Ovary (tissue), 9 donors: ENCODE measurements around the gene NOL3. TPM values are rescaled to one million over a fixed set of nuclear protein-coding genes. Genes with fewer than 3 reads are reported as not detected.
A peak's percentile ranks its signal among the peaks of the same experiment; 100 is the strongest.

ENCODE experiments used
- DNase-seq, 5 donors: peaks; one replicate each; pipeline ENCODE4 v3.0.0-alpha.2; 2019 to 2020
- H3K27ac ChIP-seq, 2 donors: fragments of 200-600 bp; one replicate each; pipeline versions ENCODE4 v1.5.1 to v1.8.0; 2019 to 2022
- H3K27me3 ChIP-seq: fragments of 200-600 bp; one replicate; pipeline ENCODE4 v1.8.0; 2022
- H3K36me3 ChIP-seq: fragments of 200-600 bp; sonication (generic); one replicate; pipeline ENCODE4 v1.5.1; 2019
- H3K4me1 ChIP-seq: one replicate; pipeline ENCODE4 v1.8.1; 2013; ENCODE audit warnings: mild to moderate bottlenecking, moderate library complexity; ENCODE audit not compliant: insufficient read depth
- H3K4me3 ChIP-seq: fragments of 200-600 bp; sonication (generic); one replicate; pipeline ENCODE4 v1.5.1; 2017
- H3K9me3 ChIP-seq, 2 donors: fragments of 200-600 bp in 1 of 2; sonication (generic) in 1 of 2; one replicate each; pipeline versions ENCODE4 v1.5.1 to v1.8.1; 2013 to 2019; ENCODE audit warnings: mild to moderate bottlenecking in 1 of 2, moderate library complexity in 1 of 2
- CTCF ChIP-seq, 3 donors: fragments of 450-650 bp in 2 of 3; fragments of 200-600 bp in 1 of 3; IDR thresholded peaks; one replicate each; pipeline versions ENCODE4 v1.5.1 to v1.8.0; 2016 to 2022; ENCODE audit warnings: antibody characterized with exemption in 3 of 3, mild to moderate bottlenecking in 1 of 3
- EP300 ChIP-seq: sonication (generic); formaldehyde crosslinking; IDR thresholded peaks from one replicate; pipeline ENCODE4 v1.6.1; 2017; ENCODE audit warnings: antibody characterized with exemption
- POLR2A ChIP-seq: fragments of 450-650 bp; IDR thresholded peaks from one replicate; pipeline ENCODE4 v1.6.1; 2017; ENCODE audit warnings: antibody characterized with exemption, mild to moderate bottlenecking, moderate library complexity
- WGBS, 3 donors: extraction: QIAGEN DNeasy Blood & Tissue Kit in 1 of 3; methylation state at CpG; one replicate each; pipeline versions ENCODE4 v1.1.5 to v1.1.7; 2013 to 2017; 5-methylcytosine and 5-hydroxymethylcytosine counted together
- intact Hi-C, 4 donors: fragments of 100-400 bp; cut with DNase I; formaldehyde crosslinking; loops; one replicate each; pipeline versions ENCODE4 v1.11.0 to v1.15.1; 2022 to 2023
- polyA plus RNA-seq, 2 donors: library from polyadenylated mRNA; stranded (reverse); fragments of 200-250 nt in 1 of 2; fragments of 350-450 nt in 1 of 2; fragmentation: Illumina TruSeq in 1 of 2; extraction: RNeasy Lipid Tissue Mini Kit (QIAGEN cat#74804) in 1 of 2; gene quantifications; one replicate each; pipeline ENCODE4 v1.2.3, GENCODE V29; 2013 to 2014
- total RNA-seq, 7 donors: library from RNA; depleted of rRNA in 2 of 7; stranded (reverse); fragments of >200 nt in 2 of 7; fragmentation: NEBNext Ultra II Directional in 3 of 7; extraction: Animal tissue kit (Norgen Biotek cat#: 25700) in 3 of 7; gene quantifications; one replicate each; pipeline versions ENCODE4 v1.1.0 to v1.2.4, GENCODE V29; 2016 to 2023
- donor health status: DM: no; HTN: no; CAD: no; lungs with moderate emphysema.
- donor health status: DM: no; HTN: no; CAD: no.
- donor health status: Bipolar disorder and iron deficiency.
- donor health status: DM: yes; HTN: yes; CAD: no.
- donor health status: DM: no; HTN: no; CAD: no.
- donor health status: DM: yes; HTN: yes; CAD: no.

Gene NOL3
- total and polyA plus RNA-seq, 9 donors, result 14.1 to 31.7 (median 21.4) TPM

DNA sequence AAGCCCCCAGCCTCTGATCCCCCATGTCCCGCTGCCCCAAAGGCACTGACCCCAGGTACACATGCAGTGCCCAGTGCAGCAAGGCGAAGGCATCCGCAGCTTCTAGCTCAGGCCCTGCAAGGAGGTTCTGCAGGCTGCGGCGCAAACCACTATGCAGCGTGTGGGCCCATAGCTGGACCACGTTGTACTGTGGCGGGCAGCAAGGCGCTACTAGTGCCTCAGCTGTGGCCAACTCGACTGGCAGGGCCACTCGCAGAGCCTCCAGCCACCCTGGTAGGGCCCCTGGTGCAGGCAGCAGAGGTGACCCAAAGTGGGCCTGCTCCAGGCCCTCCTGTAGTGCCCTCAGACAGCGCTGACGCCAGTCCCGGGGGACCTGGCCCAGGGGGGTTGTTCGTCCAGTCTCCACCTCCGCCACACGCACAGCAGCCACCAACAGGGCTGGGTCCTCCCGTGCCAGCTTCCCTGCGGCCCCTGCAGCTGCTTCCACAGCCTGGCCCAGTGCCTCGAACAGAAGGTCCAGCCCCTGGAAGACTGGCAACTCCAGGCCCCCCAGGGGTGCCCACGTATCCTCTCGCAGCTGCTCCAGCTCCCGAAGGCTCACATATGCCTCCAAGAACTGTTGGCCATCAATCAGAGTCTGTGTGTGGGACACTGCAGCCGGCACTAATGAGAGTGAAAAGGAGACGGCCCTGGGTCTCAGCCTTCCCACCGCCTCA, 17.0 kb downstream of the NOL3 start:
- intact Hi-C loops, result loop anchor here in 1 of 4 donors (10.0 kb wide), 1 partner anchor 213 kb away; no protein-coding TSS in a partner anchor
- H3K9me3 ChIP-seq, result no peaks in the 10 kb centered on the region
- TF ChIP-seq EP300, result no peak
- TF ChIP-seq POLR2A, result no peak
- TF ChIP-seq CTCF (IDR thresholded peaks at IDR 0.05), result peak in 1 of 3 donors; percentile 6
- 76 to 82% (median 76%) methylated on average over 18 to 26 of the region's 26 CpGs for WGBS, 3 donors
- DNase-seq, result peak in 3 of 5 donors; percentile 37 to 47 (median 46)
- H3K27ac ChIP-seq, result no peak overlapping the region
- peaks cover 5% of the 10 kb centered on the region for H3K4me1 ChIP-seq
- no peak overlapping the region for H3K4me3 ChIP-seq
- no peaks in the 10 kb centered on the region for H3K36me3 ChIP-seq
- H3K27me3 ChIP-seq, result no peaks in the 10 kb centered on the region

- intact Hi-C loops, result loop anchor here in 1 of 4 donors (10.0 kb wide), 1 partner anchor 214 kb away; no protein-coding TSS in a partner anchor
- Histone ChIP-seq H3K27ac (no peak overlapping the region), H3K4me1 (peaks cover 13% of the 10 kb centered on the region), H3K4me3 (no peak overlapping the region), H3K27me3 (no peaks in the 10 kb centered on the region), H3K36me3 (no peaks in the 10 kb centered on the region), H3K9me3 (no peaks in the 10 kb centered on the region)
- TF ChIP-seq CTCF (IDR thresholded peaks at IDR 0.05), result no peak
- 53 to 70% (median 62%) methylated on average over 4 of the region's 4 CpGs for WGBS, 3 donors
- no peak for DNase-seq
These were observed 18.0 kb downstream of the NOL3 start for GRCh38 chr16:67188323-67188722.

- no peak overlapping the region for H3K27ac ChIP-seq
- intact Hi-C loops, result loop anchor here in 1 of 4 donors (10.0 kb wide), 1 partner anchor 214 kb away; no protein-coding TSS in a partner anchor
- H3K27me3 ChIP-seq, result no peaks in the 10 kb centered on the region
- H3K9me3 ChIP-seq, result no peaks in the 10 kb centered on the region
- TF ChIP-seq EP300, result no peak
- no peak for TF ChIP-seq POLR2A
- TF ChIP-seq CTCF (IDR thresholded peaks at IDR 0.05), result no peak
- DNase-seq, result peak in 1 of 5 donors; percentile 33
- peaks cover 14% of the 10 kb centered on the region for H3K4me1 ChIP-seq
- no peak overlapping the region for H3K4me3 ChIP-seq
- 86 to 91% (median 90%) methylated on average over 15 of the region's 15 CpGs for WGBS, 3 donors
- H3K36me3 ChIP-seq, result no peaks in the 10 kb centered on the region
These were observed 18.5 kb downstream of the NOL3 start for GRCh38 chr16:67188798-67189197.

DNA sequence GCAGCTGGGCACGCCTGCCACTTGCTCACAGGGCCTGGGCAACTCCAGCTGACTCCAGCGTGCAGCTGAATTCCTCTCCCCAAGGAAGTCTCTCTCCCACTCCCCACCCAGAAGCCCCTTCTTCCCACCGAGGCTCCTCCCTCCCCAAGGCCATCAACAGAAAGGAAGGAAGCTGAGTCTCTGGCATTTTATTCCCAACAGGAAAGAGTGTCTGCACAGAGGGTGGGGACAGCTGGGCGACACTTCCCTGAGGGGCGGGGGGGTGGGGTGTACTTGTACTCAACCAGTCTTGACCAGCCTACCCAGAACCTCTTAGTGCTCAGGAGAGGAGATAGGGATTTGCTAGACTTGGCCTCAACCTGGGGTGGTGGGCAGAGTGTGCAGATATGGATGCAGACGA, 19.7 kb downstream of the NOL3 start, which contains the start of gene EXOC3L1:
Gene EXOC3L1, minus strand, starts transcription at position 96 of the 400 bp plus-strand sequence. CDS start 460 bp downstream, outside the sequence.
- H3K4me1 ChIP-seq, result peaks cover 13% of the 10 kb centered on the region
- WGBS, 3 donors, result 6 to 18% (median 14%) methylated on average over 6 of the region's 6 CpGs
- no peaks in the 10 kb centered on the region for H3K27me3 ChIP-seq
- no peak within 1 kb of the TSS for H3K27ac ChIP-seq
- no peak within 1 kb of the TSS for H3K4me3 ChIP-seq
- H3K36me3 ChIP-seq, result no peaks in the 10 kb centered on the region
- no peak for TF ChIP-seq POLR2A
- no peak for TF ChIP-seq CTCF (IDR thresholded peaks at IDR 0.05)
- no peak for TF ChIP-seq EP300
- intact Hi-C loops, result no loop called here
- no peak for DNase-seq
- no peaks in the 10 kb centered on the region for H3K9me3 ChIP-seq
